IMR-90 (cell line): ENCODE data around the gene KCNJ6. TPM values are rescaled to one million over a fixed set of nuclear protein-coding genes. Genes with fewer than 3 reads are reported as not detected.

Experiments used
- ATAC-seq: fragments of 200-7000 bp; cut with Tn5 transposase; 2 replicates; pipeline ENCODE4 v1.9.1; 2020; ENCODE audit warnings: low read depth, mild to moderate bottlenecking, moderate library complexity
- BruUV-seq: library from RNA; stranded (reverse); fragments of 400-500 nt; replicated peaks from 2 replicates; lab custom pipeline; 2021; lab: Mats Ljungman, UMichigan
- CTCF ChIA-PET: fragments of 300-600 bp; formaldehyde crosslinking; extraction: SDS; loops from one replicate; lab custom pipeline; 2021; ENCODE audit warnings: antibody characterized with exemption; lab: Yijun Ruan, JAX
- POLR2A ChIA-PET: fragments of 300-600 bp; sonication (Branson Sonifier 250); formaldehyde crosslinking; loops from one replicate; lab custom pipeline; 2022; ENCODE audit warnings: antibody characterized with exemption; ENCODE audit not compliant: unreplicated experiment; lab: Charles Lee
- DNase-seq: peaks from one replicate; pipeline ENCODE4 v3.0.0; 2013
- H2AFZ ChIP-seq: replicated peaks from 2 replicates; pipeline ENCODE3; 2013; ENCODE audit warnings: low read length, mild to moderate bottlenecking; ENCODE audit not compliant: poor library complexity
- H2AK5ac ChIP-seq: 2 replicates; pipeline ENCODE4 v1.6.1; 2013; ENCODE audit warnings: low read depth, low read length, inconsistent platforms
- H2AK9ac ChIP-seq: replicated peaks from 2 replicates; pipeline ENCODE3; 2013; ENCODE audit warnings: mild to moderate bottlenecking, low read depth, low read length, moderate library complexity; ENCODE audit not compliant: poor library complexity
- H2BK120ac ChIP-seq: 2 replicates; pipeline ENCODE4 v1.6.1; 2013; ENCODE audit warnings: low read depth, low read length, inconsistent platforms
- H2BK15ac ChIP-seq: 3 replicates; pipeline ENCODE4 v1.6.1; 2013; ENCODE audit warnings: low read depth, low read length, inconsistent platforms
- H2BK20ac ChIP-seq: 2 replicates; pipeline ENCODE4 v1.6.1; 2013; ENCODE audit warnings: low read depth, mild to moderate bottlenecking, inconsistent platforms, low read length, moderate library complexity
- H2BK5ac ChIP-seq: 2 replicates; pipeline ENCODE4 v1.6.1; 2013; ENCODE audit warnings: mild to moderate bottlenecking, low read depth, low read length, inconsistent platforms; ENCODE audit not compliant: poor library complexity, severe bottlenecking
- H3K14ac ChIP-seq: replicated peaks from 2 replicates; pipeline ENCODE4 v1.6.1; 2013; ENCODE audit warnings: low read depth, low read length, inconsistent platforms
- H3K18ac ChIP-seq: 2 replicates; pipeline ENCODE4 v1.6.1; 2013; ENCODE audit warnings: low read depth, low read length, control low read depth
- H3K23ac ChIP-seq: 2 replicates; pipeline ENCODE4 v1.6.1; 2013; ENCODE audit warnings: low read depth, low read length, inconsistent platforms
- H3K27ac ChIP-seq: 2 replicates; pipeline ENCODE4 v1.5.1; 2013; ENCODE audit warnings: mild to moderate bottlenecking, control low read depth, low read length; ENCODE audit not compliant: insufficient read depth
- H3K27me3 ChIP-seq: 2 replicates; pipeline ENCODE4 v1.6.1; 2013; ENCODE audit warnings: low read length; ENCODE audit not compliant: control insufficient read depth, insufficient read depth
- H3K36me3 ChIP-seq: 2 replicates; pipeline ENCODE4 v1.6.1; 2013; ENCODE audit warnings: low read length, mixed read lengths; ENCODE audit not compliant: control insufficient read depth, insufficient read depth
- H3K4ac ChIP-seq: 2 replicates; pipeline ENCODE4 v1.6.1; 2013; ENCODE audit warnings: low read depth, low read length, inconsistent platforms
- H3K4me1 ChIP-seq: 2 replicates; pipeline ENCODE4 v1.6.1; 2013; ENCODE audit warnings: low read length, mixed read lengths; ENCODE audit not compliant: control insufficient read depth, insufficient read depth
- H3K4me2 ChIP-seq: 2 replicates; pipeline ENCODE4 v1.6.1; 2013; ENCODE audit warnings: low read depth, mild to moderate bottlenecking, control low read depth, low read length, moderate library complexity
- H3K4me3 ChIP-seq: 2 replicates; pipeline ENCODE4 v1.5.1; 2013; ENCODE audit warnings: low read depth, mild to moderate bottlenecking, control low read depth, low read length, moderate library complexity; ENCODE audit not compliant: insufficient read depth
- H3K56ac ChIP-seq: 2 replicates; pipeline ENCODE4 v1.6.1; 2013; ENCODE audit warnings: low read length, inconsistent platforms; ENCODE audit not compliant: insufficient read depth; ENCODE audit errors: extremely low read depth
- H3K79me1 ChIP-seq, 2 experiments: 2 replicates each; pipeline ENCODE4 v1.6.1; 2013; ENCODE audit warnings: low read length in 2 of 2, inconsistent platforms in 1 of 2, low read depth in 1 of 2
- H3K9ac ChIP-seq: 2 replicates; pipeline ENCODE4 v1.6.1; 2013; ENCODE audit warnings: low read depth, low read length, control low read depth
- H3K9me1 ChIP-seq: 2 replicates; pipeline ENCODE4 v1.6.1; 2013; ENCODE audit warnings: low read length, inconsistent platforms; ENCODE audit not compliant: insufficient read depth
- H3K9me3 ChIP-seq: 2 replicates; pipeline ENCODE4 v1.6.1; 2013; ENCODE audit warnings: low read length; ENCODE audit not compliant: control insufficient read depth, insufficient read depth
- H4K20me1 ChIP-seq: 2 replicates; pipeline ENCODE4 v1.6.1; 2013; ENCODE audit warnings: low read length, inconsistent platforms; ENCODE audit not compliant: insufficient read depth
- H4K5ac ChIP-seq: 2 replicates; pipeline ENCODE4 v1.6.1; 2013; ENCODE audit warnings: mild to moderate bottlenecking, low read depth, low read length, control low read depth
- H4K8ac ChIP-seq, 2 experiments: 2 replicates each; pipeline ENCODE4 v1.6.1; 2013; ENCODE audit warnings: low read depth in 2 of 2, low read length in 2 of 2, control low read depth in 1 of 2, inconsistent platforms in 1 of 2
- H4K91ac ChIP-seq: 2 replicates; pipeline ENCODE4 v1.6.1; 2013; ENCODE audit warnings: low read depth, low read length, inconsistent platforms; ENCODE audit not compliant: insufficient read depth
- BHLHE40 ChIP-seq: fragments of 150-350 bp; IDR thresholded peaks from 2 replicates; pipeline ENCODE4 v1.6.1; 2016; ENCODE audit warnings: mild to moderate bottlenecking, low read depth, low read length
- CEBPB ChIP-seq: IDR thresholded peaks from 2 replicates; pipeline ENCODE4 v1.6.1; 2012; ENCODE audit warnings: low read depth, low read length, improper control_type of control experiment
- CHD1 ChIP-seq: IDR thresholded peaks from 2 replicates; pipeline ENCODE4 v1.6.1; 2012; ENCODE audit warnings: low read depth, low read length, improper control_type of control experiment
- CTCF ChIP-seq: conservative IDR thresholded peaks from 2 replicates; pipeline ENCODE4 v1.5.1; 2012; ENCODE audit warnings: mild to moderate bottlenecking, low read depth, low read length, improper control_type of control experiment
- ELK1 ChIP-seq: fragments of 150-350 bp; IDR thresholded peaks from 2 replicates; pipeline ENCODE4 v1.6.1; 2016; ENCODE audit warnings: low read depth, mild to moderate bottlenecking, low read length, moderate library complexity, borderline replicate concordance
- MAFK ChIP-seq: IDR thresholded peaks from 2 replicates; pipeline ENCODE4 v1.6.1; 2012; ENCODE audit warnings: low read depth, low read length, improper control_type of control experiment
- MAZ ChIP-seq: IDR thresholded peaks from 2 replicates; pipeline ENCODE4 v1.6.1; 2012; ENCODE audit warnings: low read depth, mild to moderate bottlenecking, low read length, improper control_type of control experiment, moderate library complexity, borderline replicate concordance
- NFE2L2 ChIP-seq: fragments of 150-350 bp; IDR thresholded peaks from 2 replicates; pipeline ENCODE4 v1.6.1; 2016; ENCODE audit warnings: low read depth, mild to moderate bottlenecking, low read length
- RAD21 ChIP-seq: IDR thresholded peaks from 2 replicates; pipeline ENCODE4 v1.6.1; 2012; ENCODE audit warnings: low read length, improper control_type of control experiment
- RCOR1 ChIP-seq: IDR thresholded peaks from 2 replicates; pipeline ENCODE4 v1.6.1; 2012; ENCODE audit warnings: mild to moderate bottlenecking, low read length, improper control_type of control experiment; ENCODE audit not compliant: insufficient replicate concordance
- USF2 ChIP-seq: fragments of 150-350 bp; IDR thresholded peaks from 2 replicates; pipeline ENCODE4 v1.6.1; 2017; ENCODE audit warnings: mild to moderate bottlenecking, antibody characterized with exemption, low read length, low read depth
- WGBS, 2 experiments: methylation state at CpG; one replicate each; pipeline versions ENCODE4 v1.1.5 to v1.1.7; 2013; ENCODE audit warnings: missing lambda C conversion rate in 2 of 2; ENCODE audit not compliant: insufficient read length in 1 of 2; ENCODE audit errors: extremely low coverage in 2 of 2; 5-methylcytosine and 5-hydroxymethylcytosine counted together
- dilution Hi-C: fragments of 300-500 bp; cut with HindIII; formaldehyde crosslinking; loops from one replicate; pipeline ENCODE4 v1.14.3; 2018; ENCODE audit warnings: low sequenced_read_pairs; ENCODE audit not compliant: unreplicated experiment
- in situ Hi-C: fragments of 300-500 bp; cut with MboI; formaldehyde crosslinking; loops from 3 replicates; pipeline ENCODE4 v1.14.3; 2019; ENCODE audit warnings: low sequenced_read_pairs, inconsistent platforms, mixed read lengths
- intact Hi-C: fragments of 100-400 bp; cut with micrococcal nuclease; formaldehyde crosslinking; loops from 2 replicates; pipeline ENCODE4 v1.10.0; 2022
- polyA plus RNA-seq, 3 experiments: library from polyadenylated mRNA; depleted of rRNA; stranded (reverse); fragments of >200 nt; gene quantifications; 2 replicates each; pipeline ENCODE4 v1.2.3, GENCODE V29; 2012; ENCODE audit warnings: low replicate concordance in 1 of 3
- total RNA-seq: library from RNA; depleted of rRNA; stranded (reverse); fragments of >200 nt; gene quantifications from 2 replicates; pipeline ENCODE4 v1.2.3, GENCODE V29; 2012

The KCNJ6 gene
- total and polyA plus RNA-seq, 2 of the 4 experiments (the other 2 are of a cell fraction), result under 0.01 to 0.02 TPM

- Histone ChIP-seq H3K18ac (no peak overlapping the region; the same call in 1 of the 2 replicates), H4K20me1 (no peaks in the 10 kb centered on the region), H3K36me3 (no peaks in the 10 kb centered on the region), H3K4me3 (no peak overlapping the region), H2BK5ac (no peak overlapping the region), H2BK120ac (peak overlapping the region; percentile 89), H3K27me3 (no peaks in the 10 kb centered on the region), H3K9ac (no peak overlapping the region), H3K4ac (peak overlapping the region; percentile 55), H4K5ac (no peak overlapping the region), H2AFZ (peak overlapping the region; percentile 85), H3K23ac (peak overlapping the region; percentile 76), H3K4me1 (peaks cover 12% of the 10 kb centered on the region), H2BK15ac (peak overlapping the region; percentile 92; the same call in 1 of the 3 replicates), H2AK9ac (peak overlapping the region; percentile 73), H3K4me2 (no peak overlapping the region; the same call in 1 of the 2 replicates), H3K14ac (peak overlapping the region; percentile 93), H3K9me1 (peaks cover 13% of the 10 kb centered on the region; the same call in 1 of the 2 replicates), H2BK20ac (peak overlapping the region; percentile 89), H3K27ac (no peak overlapping the region), H3K79me1 (no peaks in the 10 kb centered on the region), H3K9me3 (no peaks in the 10 kb centered on the region), H4K91ac (peak overlapping the region; percentile 24; the same call in 1 of the 2 replicates), H2AK5ac (peak overlapping the region; percentile 75; the same call in 1 of the 2 replicates), H4K8ac (peak overlapping the region in 1 of 2 experiments; percentile 79; a peak in 1 of 4 replicates), H3K56ac (no peak overlapping the region)
- peak; percentile 16 for DNase-seq
- in situ Hi-C loops (no loop called here), dilution Hi-C loops (no loop called here), intact Hi-C loops (no loop called here)
- POLR2A ChIA-PET, result no interaction called here
- CTCF ChIA-PET, result no interaction called here
- BruUV-seq, result no TSS peak
- no peak for ATAC-seq
- no peak for TF ChIP-seq RCOR1
- no peak for TF ChIP-seq ELK1
- TF ChIP-seq USF2, result no peak
- no peak for TF ChIP-seq RAD21
- TF ChIP-seq CEBPB, result no peak
- no peak for TF ChIP-seq CHD1
- TF ChIP-seq BHLHE40, result no peak
- TF ChIP-seq NFE2L2, result no peak
- TF ChIP-seq MAFK, result no peak
- no peak for TF ChIP-seq CTCF
- TF ChIP-seq MAZ, result no peak
- WGBS, 2 experiments, result no CpG with 5 or more reads among the region's 1 CpG
Measured at GRCh38 chr21:37843191-37843590, 73.1 kb downstream of the KCNJ6 start.
